WTC11 (cell line): ENCODE measurements around the gene CLEC17A. TPM values are rescaled to one million over a fixed set of nuclear protein-coding genes. Genes with fewer than 3 reads are reported as not detected.

Source experiments
- ATAC-seq: fragments of 200-7000 bp; cut with Tn5 transposase; 2 replicates; pipeline ENCODE4 v1.10.0; 2021; ENCODE audit warnings: mild to moderate bottlenecking, moderate library complexity
- CTCF ChIA-PET: fragments of 300-600 bp; sonication (Branson Sonifier 250); formaldehyde crosslinking; loops from one replicate; lab custom pipeline; 2021; ENCODE audit warnings: antibody characterized with exemption; lab: Charles Lee
- POLR2A ChIA-PET: fragments of 350-600 bp; sonication (Branson Sonifier 250); formaldehyde crosslinking; loops from one replicate; lab custom pipeline; 2021; ENCODE audit warnings: antibody characterized with exemption; lab: Charles Lee
- DNase-seq: peaks from one replicate; pipeline ENCODE4 v3.0.0; 2021; ENCODE audit warnings: low spot score
- H3K27ac Mint-ChIP-seq: 2 replicates; pipeline ENCODE4 v1.8.0; 2021; ENCODE audit warnings: mixed read lengths
- H3K27me3 Mint-ChIP-seq: 2 replicates; pipeline ENCODE4 v1.8.0; 2021; ENCODE audit warnings: low read depth, mild to moderate bottlenecking, moderate library complexity, mixed read lengths
- H3K36me3 Mint-ChIP-seq: 2 replicates; pipeline ENCODE4 v1.8.0; 2021; ENCODE audit warnings: mixed read lengths
- H3K4me1 Mint-ChIP-seq: 2 replicates; pipeline ENCODE4 v1.8.0; 2022; ENCODE audit warnings: mixed read lengths
- H3K4me3 Mint-ChIP-seq: 2 replicates; pipeline ENCODE4 v1.8.0; 2021; ENCODE audit warnings: mild to moderate bottlenecking, moderate library complexity, mixed read lengths
- H3K9me3 Mint-ChIP-seq: 2 replicates; pipeline ENCODE4 v1.8.0; 2021; ENCODE audit warnings: mixed read lengths
- ATF3 ChIP-seq: sonication (generic); formaldehyde crosslinking; conservative IDR thresholded peaks from 2 replicates; pipeline ENCODE4 v1.8.1; 2022; ENCODE audit warnings: mild to moderate bottlenecking, missing genetic modification reagents
- CBFB ChIP-seq: sonication (generic); formaldehyde crosslinking; IDR thresholded peaks from 2 replicates; pipeline ENCODE4 v1.8.1; 2022; ENCODE audit warnings: mild to moderate bottlenecking, low read depth, missing genetic modification reagents
- FOXJ3 ChIP-seq: sonication (generic); formaldehyde crosslinking; IDR thresholded peaks from 2 replicates; pipeline ENCODE4 v1.9.0; 2021; ENCODE audit warnings: missing genetic modification reagents, mild to moderate bottlenecking, borderline replicate concordance
- FOXP1 ChIP-seq: sonication (generic); formaldehyde crosslinking; IDR thresholded peaks from 2 replicates; pipeline ENCODE4 v1.8.0; 2022; ENCODE audit warnings: missing genetic modification reagents, mild to moderate bottlenecking, moderate library complexity, borderline replicate concordance
- GRHL2 ChIP-seq: fragments of 250-450 bp; sonication (Bioruptor Pico); IDR thresholded peaks from 2 replicates; pipeline ENCODE4 v1.8.0; 2022; ENCODE audit warnings: mild to moderate bottlenecking, moderate library complexity; ENCODE audit not compliant: insufficient replicate concordance, severe bottlenecking
- IRF2 ChIP-seq: sonication (generic); formaldehyde crosslinking; IDR thresholded peaks from 2 replicates; pipeline ENCODE4 v1.8.0; 2022; ENCODE audit warnings: low read depth, missing genetic modification reagents, borderline replicate concordance
- JAZF1 ChIP-seq: fragments of 250-450 bp; sonication (Bioruptor Pico); IDR thresholded peaks from 2 replicates; pipeline ENCODE4 v1.9.0; 2021; ENCODE audit warnings: moderate library complexity, mild to moderate bottlenecking, inconsistent platforms
- MYBL2 ChIP-seq: sonication (generic); formaldehyde crosslinking; IDR thresholded peaks from 2 replicates; pipeline ENCODE4 v1.8.1; 2023; ENCODE audit warnings: mild to moderate bottlenecking, moderate library complexity, missing genetic modification reagents
- NFE2L1 ChIP-seq: sonication (generic); formaldehyde crosslinking; IDR thresholded peaks from 2 replicates; pipeline ENCODE4 v1.8.1; 2023; ENCODE audit warnings: missing genetic modification reagents
- RELA ChIP-seq: sonication (generic); formaldehyde crosslinking; IDR thresholded peaks from 2 replicates; pipeline ENCODE4 v1.8.1; 2022; ENCODE audit warnings: missing genetic modification reagents, mild to moderate bottlenecking, borderline replicate concordance
- RORB ChIP-seq: fragments of 250-450 bp; sonication (Bioruptor Pico); IDR thresholded peaks from 2 replicates; pipeline ENCODE4 v1.9.0; 2021; ENCODE audit warnings: mild to moderate bottlenecking
- STAT6 ChIP-seq: sonication (generic); formaldehyde crosslinking; conservative IDR thresholded peaks from 2 replicates; pipeline ENCODE4 v1.8.1; 2023; ENCODE audit warnings: mild to moderate bottlenecking, low read depth, missing genetic modification reagents, moderate library complexity
- TCF7 ChIP-seq: sonication (generic); formaldehyde crosslinking; IDR thresholded peaks from 2 replicates; pipeline ENCODE4 v1.8.0; 2022; ENCODE audit warnings: mild to moderate bottlenecking, low read depth, missing genetic modification reagents, moderate library complexity
- TEAD1 ChIP-seq: sonication (generic); formaldehyde crosslinking; IDR thresholded peaks from 2 replicates; pipeline ENCODE4 v1.8.0; 2022; ENCODE audit warnings: mild to moderate bottlenecking, missing genetic modification reagents
- TEAD4 ChIP-seq: sonication (generic); formaldehyde crosslinking; IDR thresholded peaks from 2 replicates; pipeline ENCODE4 v1.8.0; 2022; ENCODE audit warnings: mild to moderate bottlenecking, missing genetic modification reagents
- ZNF416 ChIP-seq: fragments of 250-450 bp; sonication (Bioruptor Pico); IDR thresholded peaks from 2 replicates; pipeline ENCODE4 v1.9.0; 2021; ENCODE audit warnings: mild to moderate bottlenecking, inconsistent platforms
- ZNF425 ChIP-seq: fragments of 250-450 bp; sonication (Bioruptor Pico); conservative IDR thresholded peaks from 2 replicates; pipeline ENCODE4 v1.9.0; 2021; ENCODE audit warnings: mild to moderate bottlenecking
- total RNA-seq: library from RNA; stranded (reverse); gene quantifications from 3 replicates; pipeline ENCODE4 v1.2.3, GENCODE V29; 2021
- TF ChIP-seq, protein P1 (sequence below): sonication (generic); formaldehyde crosslinking; IDR thresholded peaks from 2 replicates; pipeline ENCODE4 v1.8.1; 2022; ENCODE audit warnings: mild to moderate bottlenecking, missing genetic modification reagents, moderate library complexity, borderline replicate concordance
- TF ChIP-seq, protein P2 (sequence below): sonication (generic); formaldehyde crosslinking; IDR thresholded peaks from 2 replicates; pipeline ENCODE4 v1.8.0; 2023; ENCODE audit warnings: missing genetic modification reagents
- TF ChIP-seq, protein P3 (sequence below): fragments of 250-450 bp; sonication (Bioruptor Pico); IDR thresholded peaks from 2 replicates; pipeline ENCODE4 v1.9.0; 2021; ENCODE audit warnings: moderate library complexity, mild to moderate bottlenecking, inconsistent platforms, borderline replicate concordance

Gene CLEC17A
- total RNA-seq, 1 experiment from 2014 or later = not detected

GRCh38 chr19:14576363-14576762 lies 6.5 kb upstream of the CLEC17A start:
- no peak for TF ChIP-seq MYBL2 (CRISPR knock-in tag)
- TF ChIP-seq TEAD4 = no peak
- TF ChIP-seq ZNF416 (CRISPR knock-in tag) = no peak
- TF ChIP-seq CBFB (CRISPR knock-in tag) = no peak
- TF ChIP-seq IRF2 (CRISPR knock-in tag) = no peak
- TF ChIP-seq, protein P1, sequence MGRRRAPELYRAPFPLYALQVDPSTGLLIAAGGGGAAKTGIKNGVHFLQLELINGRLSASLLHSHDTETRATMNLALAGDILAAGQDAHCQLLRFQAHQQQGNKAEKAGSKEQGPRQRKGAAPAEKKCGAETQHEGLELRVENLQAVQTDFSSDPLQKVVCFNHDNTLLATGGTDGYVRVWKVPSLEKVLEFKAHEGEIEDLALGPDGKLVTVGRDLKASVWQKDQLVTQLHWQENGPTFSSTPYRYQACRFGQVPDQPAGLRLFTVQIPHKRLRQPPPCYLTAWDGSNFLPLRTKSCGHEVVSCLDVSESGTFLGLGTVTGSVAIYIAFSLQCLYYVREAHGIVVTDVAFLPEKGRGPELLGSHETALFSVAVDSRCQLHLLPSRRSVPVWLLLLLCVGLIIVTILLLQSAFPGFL (CRISPR knock-in tag) = no peak
- no peak for TF ChIP-seq ATF3 (CRISPR knock-in tag)
- no peak for TF ChIP-seq FOXP1 (CRISPR knock-in tag)
- TF ChIP-seq NFE2L1 = no peak
- TF ChIP-seq RELA (CRISPR knock-in tag) = no peak
- no peak for TF ChIP-seq TEAD1
- TF ChIP-seq, protein P2, sequence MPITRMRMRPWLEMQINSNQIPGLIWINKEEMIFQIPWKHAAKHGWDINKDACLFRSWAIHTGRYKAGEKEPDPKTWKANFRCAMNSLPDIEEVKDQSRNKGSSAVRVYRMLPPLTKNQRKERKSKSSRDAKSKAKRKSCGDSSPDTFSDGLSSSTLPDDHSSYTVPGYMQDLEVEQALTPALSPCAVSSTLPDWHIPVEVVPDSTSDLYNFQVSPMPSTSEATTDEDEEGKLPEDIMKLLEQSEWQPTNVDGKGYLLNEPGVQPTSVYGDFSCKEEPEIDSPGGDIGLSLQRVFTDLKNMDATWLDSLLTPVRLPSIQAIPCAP (CRISPR knock-in tag) = no peak
- TF ChIP-seq FOXJ3 (CRISPR knock-in tag) = no peak
- no peak for TF ChIP-seq STAT6 (CRISPR knock-in tag)
- TF ChIP-seq GRHL2 (CRISPR knock-in tag) = no peak
- TF ChIP-seq ZNF425 (CRISPR knock-in tag) = no peak
- POLR2A ChIA-PET = interaction anchor here (0.6 kb wide), 1 partner anchor 183 kb away, joined by 3 read pairs; no protein-coding TSS in a partner anchor
- Mint-ChIP-seq H3K36me3 (peaks cover 2% of the 10 kb centered on the region; the same call in 1 of the 2 replicates), H3K4me3 (no peak overlapping the region), H3K9me3 (no peaks in the 10 kb centered on the region), H3K27me3 (no peaks in the 10 kb centered on the region; the same call in 1 of the 2 replicates), H3K27ac (no peak overlapping the region), H3K4me1 (peaks cover 4% of the 10 kb centered on the region; the same call in 1 of the 2 replicates)
- ATAC-seq (no peak), DNase-seq (no peak)
- CTCF ChIA-PET = interaction anchor here (7.4 kb wide), 1 partner anchor 111 kb away, joined by 224 read pairs; the partner anchor contains the start of gene ZNF333

DNA sequence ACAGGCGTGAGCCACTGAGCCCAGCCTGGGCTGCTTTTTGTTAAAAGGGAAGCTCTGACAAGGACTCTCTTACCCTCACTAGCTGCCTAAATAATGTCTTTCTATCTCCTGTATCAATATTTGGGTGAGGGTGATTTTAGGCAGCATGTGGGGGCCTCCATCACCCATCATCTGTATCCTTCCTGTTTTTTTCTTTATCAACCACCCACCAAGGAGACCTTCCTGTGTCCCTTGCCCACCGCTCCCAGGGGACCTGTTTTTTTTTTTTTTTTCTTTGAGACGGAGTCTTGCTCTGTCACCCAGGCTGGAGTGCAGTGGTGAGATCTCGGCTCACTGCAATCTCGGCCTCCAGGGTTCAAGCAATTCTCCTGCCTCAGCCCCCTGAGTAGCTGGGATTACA lies 5.6 kb upstream of the CLEC17A start:
- POLR2A ChIA-PET = interaction anchor here (0.6 kb wide), 1 partner anchor 182 kb away, joined by 3 read pairs; no protein-coding TSS in a partner anchor
- H3K27me3 Mint-ChIP-seq = no peaks in the 10 kb centered on the region; the same call in 1 of the 2 replicates
- H3K9me3 Mint-ChIP-seq = no peaks in the 10 kb centered on the region
- TF ChIP-seq JAZF1 = no peak
- no peak for TF ChIP-seq TCF7 (CRISPR knock-in tag)
- no peak for TF ChIP-seq RORB
- TF ChIP-seq, protein P3, sequence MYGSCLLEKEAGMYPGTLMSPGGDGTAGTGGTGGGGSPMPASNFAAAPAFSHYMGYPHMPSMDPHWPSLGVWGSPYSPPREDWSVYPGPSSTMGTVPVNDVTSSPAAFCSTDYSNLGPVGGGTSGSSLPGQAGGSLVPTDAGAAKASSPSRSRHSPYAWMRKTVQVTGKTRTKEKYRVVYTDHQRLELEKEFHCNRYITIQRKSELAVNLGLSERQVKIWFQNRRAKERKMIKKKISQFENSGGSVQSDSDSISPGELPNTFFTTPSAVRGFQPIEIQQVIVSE = no peak
- TF ChIP-seq, all 79 proteins: peak for 0
- no peak overlapping the region for H3K4me3 Mint-ChIP-seq
- no peak for DNase-seq
- peaks cover 4% of the 10 kb centered on the region; the same call in 1 of the 2 replicates for H3K4me1 Mint-ChIP-seq
- CTCF ChIA-PET = interaction anchor here (0.7 to 7.4 kb wide), 2 partner anchors 110 to 1493 kb away, joined by 4 to 224 read pairs; partner anchors contain the start of gene ZNF333
- ATAC-seq = no peak
- no peak overlapping the region for H3K27ac Mint-ChIP-seq
- H3K36me3 Mint-ChIP-seq = no peaks in the 10 kb centered on the region
